Small intestine (tissue), 7 donors: ENCODE results near the gene HTRA3. TPM values are rescaled to one million over a fixed set of nuclear protein-coding genes. Genes with fewer than 3 reads are reported as not detected.
A peak's percentile ranks its signal among the peaks of the same experiment; 100 is the strongest.

Experiments
- DNase-seq, 2 donors: peaks; one replicate each; pipeline versions ENCODE4 v3.0.0 to v3.0.0-alpha.2; 2013
- FAIRE-seq: peaks from 2 replicates; lab custom pipeline; 2012; peaks lifted over from hg19 to GRCh38; lab: Jason Lieb, UNC
- H3K27ac ChIP-seq, 3 donors: one replicate each; pipeline ENCODE4 v1.5.1; 2013; ENCODE audit warnings: low read length in 2 of 3, mild to moderate bottlenecking in 2 of 3, control low read depth in 1 of 3, inconsistent platforms in 1 of 3, low read depth in 1 of 3, moderate library complexity in 1 of 3
- H3K27me3 ChIP-seq, 3 donors: one replicate each; pipeline ENCODE4 v1.6.1; 2013; ENCODE audit warnings: low read length in 3 of 3, inconsistent platforms in 1 of 3; ENCODE audit not compliant: control insufficient read depth in 3 of 3, insufficient read depth in 3 of 3
- H3K36me3 ChIP-seq, 3 donors: one replicate each; pipeline ENCODE4 v1.6.1; 2013; ENCODE audit warnings: low read length in 3 of 3, inconsistent platforms in 1 of 3, low read depth in 1 of 3, mild to moderate bottlenecking in 1 of 3, moderate library complexity in 1 of 3; ENCODE audit not compliant: control insufficient read depth in 3 of 3, insufficient read depth in 2 of 3
- H3K4me1 ChIP-seq, 3 donors: one replicate each; pipeline ENCODE4 v1.6.1; 2013; ENCODE audit warnings: low read length in 2 of 3, inconsistent platforms in 1 of 3, low read depth in 1 of 3, mild to moderate bottlenecking in 1 of 3, moderate library complexity in 1 of 3; ENCODE audit not compliant: control insufficient read depth in 3 of 3, insufficient read depth in 2 of 3
- H3K4me3 ChIP-seq, 3 donors: one replicate each; pipeline ENCODE4 v1.5.1; 2013; ENCODE audit warnings: low read length in 3 of 3, control low read depth in 1 of 3, inconsistent platforms in 1 of 3, low read depth in 1 of 3, mild to moderate bottlenecking in 1 of 3, moderate library complexity in 1 of 3
- H3K9me3 ChIP-seq, 2 donors: one replicate each; pipeline ENCODE4 v1.6.1; 2013; ENCODE audit warnings: low read depth in 1 of 2, low read length in 1 of 2; ENCODE audit not compliant: control insufficient read depth in 2 of 2, insufficient read depth in 1 of 2
- WGBS, 3 donors: extraction: QIAGEN DNeasy Blood & Tissue Kit; methylation state at CpG; one replicate each; pipeline ENCODE4 v1.1.7; 2013; 5-methylcytosine and 5-hydroxymethylcytosine counted together
- polyA plus RNA-seq, 4 donors: library from polyadenylated mRNA; stranded (reverse) in 3 of 4; unstranded in 1 of 4; fragments of 200-250 nt in 3 of 4; fragments of 120-200 nt in 1 of 4; gene quantifications; one replicate each; pipeline versions ENCODE4 v1.2.1 to v1.2.3, GENCODE V29; 2013
- donor health status: healthy with polysubstance abuse.
- donor health status: control.
- donor health status: control.
- donor health status: Bipolar disorder and iron deficiency.
- donor health status: healthy.

The HTRA3 gene
- polyA plus RNA-seq, 4 donors = 0.67 to 13.2 (median 6.1) TPM

DNA sequence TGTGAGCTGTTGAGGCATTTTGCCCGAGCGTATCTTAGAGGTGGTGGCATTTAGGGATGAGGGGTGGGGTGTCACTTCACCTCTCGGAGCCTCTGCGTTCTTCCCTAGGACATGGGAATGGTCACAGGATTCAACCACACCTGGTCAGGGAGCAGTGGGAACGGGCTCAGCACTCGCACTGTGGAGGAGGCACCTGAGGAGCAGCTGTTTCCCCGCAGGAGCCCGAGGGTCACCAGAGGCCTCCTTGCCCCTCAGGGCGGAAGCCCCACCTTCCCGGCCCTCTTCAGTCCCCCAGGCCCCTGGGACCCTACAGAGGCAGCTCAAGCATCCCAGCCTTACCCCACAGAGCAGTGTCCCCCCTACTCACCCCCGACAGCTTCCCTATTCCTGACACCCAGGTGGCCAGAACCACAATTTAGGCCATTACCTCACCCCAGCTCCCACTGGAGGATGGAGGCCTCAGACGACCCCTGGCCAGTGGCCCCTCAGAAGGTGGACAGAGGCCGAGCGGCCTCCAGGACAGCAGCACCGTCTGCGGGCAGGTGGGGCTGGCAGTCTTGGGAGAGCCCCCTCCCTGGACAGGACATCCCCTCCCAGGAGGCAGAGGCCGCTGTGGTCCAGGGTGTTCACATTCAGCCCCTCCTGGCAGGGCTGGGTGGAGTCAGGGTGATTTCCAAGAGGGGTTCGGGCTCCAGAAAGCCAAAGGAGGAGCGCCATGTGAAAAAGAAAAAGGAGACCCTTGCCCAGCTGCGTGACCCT lies 4.2 kb upstream of the HTRA3 start:
- DNase-seq = no peak
- Histone ChIP-seq H3K4me3 (no peak overlapping the region), H3K27me3 (peaks cover 0 to 17% (median 11%) of the 10 kb centered on the region in 3 donors), H3K9me3 (no peaks in the 10 kb centered on the region), H3K4me1 (peaks cover 0 to 6% (median 0%) of the 10 kb centered on the region in 3 donors), H3K27ac (no peak overlapping the region), H3K36me3 (no peaks in the 10 kb centered on the region)
- 61 to 82% (median 69%) methylated on average over 19 to 20 of the region's 20 CpGs for WGBS, 3 donors
- FAIRE-seq = no peak

GRCh38 chr4:8266088-8266487 lies 3.5 kb upstream of the HTRA3 start:
- Histone ChIP-seq H3K4me1 (peaks cover 0 to 6% (median 0%) of the 10 kb centered on the region in 3 donors), H3K9me3 (no peaks in the 10 kb centered on the region), H3K27me3 (peaks cover 2 to 24% (median 11%) of the 10 kb centered on the region in 3 donors), H3K36me3 (no peaks in the 10 kb centered on the region), H3K4me3 (no peak overlapping the region), H3K27ac (no peak overlapping the region)
- 77 to 84% (median 82%) methylated on average over 6 of the region's 6 CpGs for WGBS, 3 donors
- FAIRE-seq = no peak
- DNase-seq = no peak

DNA sequence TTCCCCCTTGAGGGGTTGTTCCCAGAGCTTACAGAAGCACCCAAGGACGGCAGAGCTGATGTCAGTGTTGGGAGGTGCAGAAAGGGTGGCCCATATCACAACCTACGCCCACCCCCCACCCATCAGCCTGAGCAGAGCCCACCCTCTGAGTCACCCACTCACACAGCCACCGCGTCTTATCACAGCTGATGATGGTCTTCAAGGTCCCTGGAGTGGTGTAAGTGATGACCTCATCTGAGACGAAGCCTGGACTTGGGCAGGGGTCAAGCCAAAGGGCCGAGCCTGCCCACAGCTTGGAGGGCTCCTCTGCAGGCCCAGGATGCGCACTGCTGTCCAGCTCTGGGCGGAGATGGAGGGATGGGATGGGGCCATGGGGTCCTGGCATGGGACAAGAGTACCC lies 3.0 kb upstream of the HTRA3 start:
- DNase-seq (no peak), FAIRE-seq (no peak)
- Histone ChIP-seq H3K4me1 (peaks cover 0 to 6% (median 0%) of the 10 kb centered on the region in 3 donors), H3K27ac (no peak overlapping the region), H3K36me3 (no peaks in the 10 kb centered on the region), H3K9me3 (no peaks in the 10 kb centered on the region), H3K27me3 (peaks cover 2 to 28% (median 11%) of the 10 kb centered on the region in 3 donors), H3K4me3 (no peak overlapping the region)
- 56 to 66% (median 56%) methylated on average over 8 of the region's 8 CpGs for WGBS, 3 donors

- Histone ChIP-seq H3K36me3 (no peaks in the 10 kb centered on the region), H3K27me3 (peaks cover 2 to 29% (median 11%) of the 10 kb centered on the region in 3 donors), H3K4me1 (peaks cover 0 to 6% (median 0%) of the 10 kb centered on the region in 3 donors), H3K27ac (no peak overlapping the region), H3K4me3 (no peak overlapping the region), H3K9me3 (no peaks in the 10 kb centered on the region)
- DNase-seq (peak; percentile 49 to 62), FAIRE-seq (no peak)
- WGBS, 3 donors = 4 to 31% (median 27%) methylated on average over 13 of the region's 13 CpGs
These were observed 2.5 kb upstream of the HTRA3 start for GRCh38 chr4:8267077-8267476.

- Histone ChIP-seq H3K4me3 (no peak overlapping the region), H3K27ac (no peak overlapping the region), H3K27me3 (peaks cover 2 to 29% (median 11%) of the 10 kb centered on the region in 3 donors), H3K4me1 (peaks cover 0 to 6% (median 0%) of the 10 kb centered on the region in 3 donors), H3K9me3 (no peaks in the 10 kb centered on the region), H3K36me3 (no peaks in the 10 kb centered on the region)
- DNase-seq = no peak
- FAIRE-seq = no peak
- WGBS, 3 donors = 90 to 97% (median 93%) methylated on average over 7 of the region's 7 CpGs
These were observed 1.3 kb upstream of the HTRA3 start for GRCh38 chr4:8268211-8268610.

GRCh38 chr4:8268901-8269534 lies 536 bp upstream of the HTRA3 start:
- 73 to 76% (median 73%) methylated on average over 25 of the region's 25 CpGs for WGBS, 3 donors
- FAIRE-seq (no peak), DNase-seq (no peak)
- Histone ChIP-seq H3K27me3 (peaks cover 2 to 29% (median 11%) of the 10 kb centered on the region in 3 donors), H3K4me3 (no peak overlapping the region), H3K9me3 (no peaks in the 10 kb centered on the region), H3K4me1 (peaks cover 0 to 9% (median 0%) of the 10 kb centered on the region in 3 donors), H3K27ac (peak overlapping the region in 1 of 3 donors; percentile 68), H3K36me3 (no peaks in the 10 kb centered on the region)

GRCh38 chr4:8270418-8270771 lies 841 bp downstream of the HTRA3 start:
- H3K9me3 ChIP-seq = no peaks in the 10 kb centered on the region
- H3K27ac ChIP-seq = peak overlapping the region in 1 of 3 donors; percentile 28
- no peak for FAIRE-seq
- peaks cover 2 to 29% (median 9%) of the 10 kb centered on the region in 3 donors for H3K27me3 ChIP-seq
- 41 to 51% (median 50%) methylated on average over 11 of the region's 11 CpGs for WGBS, 3 donors
- no peaks in the 10 kb centered on the region for H3K36me3 ChIP-seq
- H3K4me3 ChIP-seq = peak overlapping the region in 1 of 3 donors; percentile 34
- no peak for DNase-seq
- peaks cover 0 to 19% (median 0%) of the 10 kb centered on the region in 3 donors for H3K4me1 ChIP-seq

DNA sequence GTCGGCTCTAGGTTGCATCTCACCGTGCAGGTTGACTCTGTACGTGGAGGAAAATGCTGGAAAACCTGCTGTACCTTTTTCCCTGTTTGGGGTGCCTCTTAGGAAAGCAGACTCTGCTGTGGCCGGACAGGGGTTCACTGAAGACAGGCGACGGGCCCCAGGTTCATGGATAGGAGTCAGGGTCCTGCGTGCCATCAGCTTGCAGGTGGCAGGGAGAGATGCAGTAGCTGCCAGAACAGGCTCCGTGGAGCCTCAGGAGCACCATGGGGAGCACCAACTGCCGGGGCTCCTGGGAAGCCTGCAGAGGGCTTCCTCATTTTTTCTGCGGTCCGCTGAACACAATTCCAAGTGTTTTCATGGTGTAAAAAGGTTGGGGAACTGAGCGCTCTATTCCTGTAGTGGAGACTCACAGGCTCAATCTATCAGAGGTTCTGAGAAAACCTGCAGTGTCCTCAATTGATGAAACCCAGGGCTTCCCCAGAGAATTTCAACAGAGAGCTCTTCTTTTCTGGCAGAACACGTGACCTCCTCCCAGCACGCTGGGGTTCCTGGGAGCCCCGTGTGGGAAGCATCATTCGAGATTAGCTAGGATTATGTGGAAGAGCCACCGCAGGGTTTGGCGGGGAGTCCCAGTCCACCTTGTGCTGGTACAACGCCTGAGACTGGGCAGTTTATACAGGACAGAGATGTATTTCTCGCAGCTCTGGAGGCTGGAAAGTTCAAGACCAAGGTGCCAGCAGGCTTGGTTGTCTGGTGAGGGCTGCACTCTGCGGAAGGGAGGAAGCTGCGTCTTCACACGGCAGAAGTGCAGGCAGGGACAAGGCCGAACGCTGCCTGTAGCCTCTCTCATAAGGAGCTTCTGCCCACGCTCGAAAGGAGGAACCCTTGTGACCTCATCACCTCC lies 1.6 kb downstream of the HTRA3 start:
- Histone ChIP-seq H3K9me3 (no peaks in the 10 kb centered on the region), H3K36me3 (no peaks in the 10 kb centered on the region), H3K4me1 (peaks cover 0 to 21% (median 0%) of the 10 kb centered on the region in 3 donors), H3K27me3 (peaks cover 2 to 29% (median 9%) of the 10 kb centered on the region in 3 donors), H3K27ac (no peak overlapping the region), H3K4me3 (peak overlapping the region in 1 of 3 donors; percentile 34)
- no peak for DNase-seq
- FAIRE-seq = no peak
- WGBS, 3 donors = 73 to 78% (median 74%) methylated on average over 27 of the region's 27 CpGs
